ENCODE results near the gene LILRB3. TPM values are rescaled to one million over a fixed set of nuclear protein-coding genes. Genes with fewer than 3 reads are reported as not detected.

Gene LILRB3
- total and polyA plus RNA-seq, 2 experiments from 2014 or later = 1.7 TPM; not detected in 1

GRCh38 chr19:54266133-54266532 lies 43.3 kb upstream of the LILRB3 start:
- Histone ChIP-seq H3K27me3 (peaks cover 6% of the 10 kb centered on the region), H3K9me2 (replicated peaks; ENCODE audit: insufficient read depth) (no peaks in the 10 kb centered on the region), H3K27ac (no peak overlapping the region), H3K79me2 (no peaks in the 10 kb centered on the region), H4K20me1 (ENCODE audit: insufficient read depth, poor library complexity, severe bottlenecking) (no peaks in the 10 kb centered on the region), H3K4me2 (no peak overlapping the region), H3K36me3 (replicated peaks; ENCODE audit: insufficient read depth, low read depth) (no peaks in the 10 kb centered on the region), H2AFZ (no peak overlapping the region), H3K4me1 (ENCODE audit: insufficient read depth) (no peaks in the 10 kb centered on the region), H3K9me3 (ENCODE audit: low read depth) (no peaks in the 10 kb centered on the region), H3K4me3 (no peak overlapping the region)
- 2% methylated on average over 6 of the region's 6 CpGs for WGBS (ENCODE audit: low lambda C conversion rate, missing lambda C conversion rate)
- TF ChIP-seq EZH2phosphoT487 (IDR thresholded peaks at IDR 0.05; ENCODE audit: low read depth, severe bottlenecking, unreplicated experiment) (no peak), CTCF (IDR thresholded peaks at IDR 0.05; ENCODE audit: poor library complexity) (peak; percentile 70), EZH2 (IDR thresholded peaks at IDR 0.05; ENCODE audit: borderline replicate concordance) (no peak)
- peak; percentile 89 for DNase-seq (ENCODE audit: low spot score)

- Histone ChIP-seq H4K20me1 (ENCODE audit: insufficient read depth, poor library complexity, severe bottlenecking) (no peaks in the 10 kb centered on the region), H3K4me1 (ENCODE audit: insufficient read depth) (no peaks in the 10 kb centered on the region), H3K27me3 (peaks cover 3% of the 10 kb centered on the region), H3K27ac (no peak overlapping the region), H2AFZ (no peak overlapping the region), H3K9me2 (replicated peaks; ENCODE audit: insufficient read depth) (no peaks in the 10 kb centered on the region), H3K9me3 (ENCODE audit: low read depth) (no peaks in the 10 kb centered on the region), H3K79me2 (no peaks in the 10 kb centered on the region), H3K36me3 (replicated peaks; ENCODE audit: insufficient read depth, low read depth) (no peaks in the 10 kb centered on the region), H3K4me2 (no peak overlapping the region), H3K4me3 (no peak overlapping the region)
- TF ChIP-seq EZH2 (IDR thresholded peaks at IDR 0.05; ENCODE audit: borderline replicate concordance) (no peak), EZH2phosphoT487 (IDR thresholded peaks at IDR 0.05; ENCODE audit: low read depth, severe bottlenecking, unreplicated experiment) (no peak), CTCF (IDR thresholded peaks at IDR 0.05; ENCODE audit: poor library complexity) (no peak)
- DNase-seq (ENCODE audit: low spot score) = no peak
- WGBS (ENCODE audit: low lambda C conversion rate, missing lambda C conversion rate) = 88% methylated on average over 2 of the region's 2 CpGs
Observed at GRCh38 chr19:54262470-54262869, 39.7 kb upstream of the LILRB3 start.

- DNase-seq (ENCODE audit: low spot score) = no peak
- Histone ChIP-seq H3K27me3 (peaks cover 3% of the 10 kb centered on the region), H2AFZ (no peak overlapping the region), H3K79me2 (no peaks in the 10 kb centered on the region), H3K9me2 (replicated peaks; ENCODE audit: insufficient read depth) (no peaks in the 10 kb centered on the region), H3K4me2 (no peak overlapping the region), H3K4me1 (ENCODE audit: insufficient read depth) (no peaks in the 10 kb centered on the region), H3K36me3 (replicated peaks; ENCODE audit: insufficient read depth, low read depth) (no peaks in the 10 kb centered on the region), H3K4me3 (no peak overlapping the region), H4K20me1 (ENCODE audit: insufficient read depth, poor library complexity, severe bottlenecking) (no peaks in the 10 kb centered on the region), H3K27ac (no peak overlapping the region), H3K9me3 (ENCODE audit: low read depth) (no peaks in the 10 kb centered on the region)
- TF ChIP-seq CTCF (IDR thresholded peaks at IDR 0.05; ENCODE audit: poor library complexity) (no peak), EZH2phosphoT487 (IDR thresholded peaks at IDR 0.05; ENCODE audit: low read depth, severe bottlenecking, unreplicated experiment) (no peak), EZH2 (IDR thresholded peaks at IDR 0.05; ENCODE audit: borderline replicate concordance) (no peak)
- 85% methylated on average over 11 of the region's 11 CpGs for WGBS (ENCODE audit: low lambda C conversion rate, missing lambda C conversion rate)
Observed at GRCh38 chr19:54262066-54262465, 39.3 kb upstream of the LILRB3 start.

GRCh38 chr19:54257116-54257480 lies 34.3 kb upstream of the LILRB3 start, which contains the start of gene LILRB5:
Gene LILRB5 (minus strand): TSS chr19:54257273. CDS start chr19:54257193, 80 bp downstream.
- no peaks in the 10 kb centered on the region for H3K4me1 ChIP-seq (ENCODE audit: insufficient read depth)
- H4K20me1 ChIP-seq (ENCODE audit: insufficient read depth, poor library complexity, severe bottlenecking) = no peaks in the 10 kb centered on the region
- H3K4me3 ChIP-seq = no peak within 1 kb of the TSS
- no peak within 1 kb of the TSS for H3K4me2 ChIP-seq
- no peak within 1 kb of the TSS for H3K27ac ChIP-seq
- DNase-seq (ENCODE audit: low spot score) = no peak
- peaks cover 3% of the 10 kb centered on the region for H3K27me3 ChIP-seq
- H3K9me3 ChIP-seq (ENCODE audit: low read depth) = no peaks in the 10 kb centered on the region
- no peaks in the 10 kb centered on the region for H3K9me2 ChIP-seq (replicated peaks; ENCODE audit: insufficient read depth)
- WGBS (ENCODE audit: low lambda C conversion rate, missing lambda C conversion rate) = 90% methylated on average over 9 of the region's 9 CpGs
- H3K79me2 ChIP-seq = no peaks in the 10 kb centered on the region
- no peak for TF ChIP-seq EZH2 (IDR thresholded peaks at IDR 0.05; ENCODE audit: borderline replicate concordance)
- no peak for TF ChIP-seq EZH2phosphoT487 (IDR thresholded peaks at IDR 0.05; ENCODE audit: low read depth, severe bottlenecking, unreplicated experiment)
- no peak for TF ChIP-seq CTCF (IDR thresholded peaks at IDR 0.05; ENCODE audit: poor library complexity)
- no peaks in the 10 kb centered on the region for H3K36me3 ChIP-seq (replicated peaks; ENCODE audit: insufficient read depth, low read depth)
- no peak within 1 kb of the TSS for H2AFZ ChIP-seq
